SK-N-SH (cell line): ENCODE measurements around the gene KRT84. TPM values are rescaled to one million over a fixed set of nuclear protein-coding genes. Genes with fewer than 3 reads are reported as not detected.

ENCODE experiments used
- CTCF ChIA-PET: fragments of 300-600, 350-600 bp; formaldehyde crosslinking; extraction: SDS; loops from one replicate; lab custom pipeline; 2021; lab: Yijun Ruan, JAX
- POLR2A ChIA-PET: fragments of 350-600 bp; sonication (Branson Sonifier 250); formaldehyde crosslinking; extraction: SDS; loops from one replicate; lab custom pipeline; 2020; ENCODE audit warnings: antibody characterized with exemption, inconsistent platforms; lab: Yijun Ruan, JAX
- DNase-seq: peaks from one replicate; pipeline ENCODE4 v3.0.0; 2012
- H2AFZ ChIP-seq: fragments of 200-600 bp; sonication (generic); 2 replicates; pipeline ENCODE4 v1.8.1; 2016; ENCODE audit warnings: antibody characterized with exemption, mild to moderate bottlenecking, low read depth
- H3F3A ChIP-seq: fragments of 200-600 bp; sonication (generic); replicated peaks from 2 replicates; pipeline ENCODE3; 2016; ENCODE audit warnings: antibody characterized with exemption, mild to moderate bottlenecking; ENCODE audit not compliant: insufficient read depth
- H3K27ac ChIP-seq, 2 experiments: fragments of 200-500 bp in 1 of 2; fragments of 200-600 bp in 1 of 2; sonication (Bioruptor generic) in 1 of 2; sonication (generic), shearing (Covaris generic) in 1 of 2; 2 replicates each; pipeline versions ENCODE4 v1.5.1 to v1.6.1; 2014 to 2016; ENCODE audit warnings: low read depth in 2 of 2, inconsistent platforms in 1 of 2, low read length in 1 of 2, mild to moderate bottlenecking in 1 of 2, mixed read lengths in 1 of 2
- H3K27me3 ChIP-seq: fragments of 200-600 bp; sonication (generic), shearing (Covaris generic); 2 replicates; pipeline ENCODE4 v1.6.1; 2016; ENCODE audit warnings: mixed run types; ENCODE audit not compliant: insufficient read depth
- H3K36me3 ChIP-seq, 2 experiments: fragments of 200-500 bp in 1 of 2; fragments of 200-600 bp in 1 of 2; sonication (Bioruptor generic) in 1 of 2; sonication (generic) in 1 of 2; replicated peaks in 1 of 2; 2 replicates each; pipeline versions ENCODE3 to v1.5.1; 2014 to 2016; ENCODE audit warnings: low read length in 1 of 2, mild to moderate bottlenecking in 1 of 2; ENCODE audit not compliant: insufficient read depth in 2 of 2, control insufficient read depth in 1 of 2
- H3K4me1 ChIP-seq, 2 experiments: fragments of 200-500 bp in 1 of 2; fragments of 200-600 bp in 1 of 2; sonication (Bioruptor generic) in 1 of 2; sonication (generic), shearing (Covaris generic) in 1 of 2; 2 replicates each; pipeline versions ENCODE4 v1.5.1 to v1.6.1; 2014 to 2016; ENCODE audit warnings: low read depth in 1 of 2, low read length in 1 of 2, mixed run types in 1 of 2; ENCODE audit not compliant: insufficient read depth in 2 of 2, control insufficient read depth in 1 of 2
- H3K4me2 ChIP-seq: fragments of 200-600 bp; sonication (generic), shearing (Covaris generic); 2 replicates; pipeline ENCODE4 v1.6.1; 2017; ENCODE audit warnings: mixed run types
- H3K4me3 ChIP-seq, 2 experiments: fragments of 200-500 bp in 1 of 2; fragments of 200-600 bp in 1 of 2; sonication (Bioruptor generic) in 1 of 2; sonication (generic), shearing (Covaris generic) in 1 of 2; 2 replicates each; pipeline versions ENCODE4 v1.5.1 to v1.8.1; 2014 to 2016; ENCODE audit warnings: low read depth in 2 of 2, inconsistent platforms in 1 of 2, low read length in 1 of 2, mild to moderate bottlenecking in 1 of 2, mixed read lengths in 1 of 2, moderate library complexity in 1 of 2
- H3K79me2 ChIP-seq: fragments of 200-600 bp; sonication (generic); 2 replicates; pipeline ENCODE4 v1.8.1; 2017; ENCODE audit warnings: mild to moderate bottlenecking; ENCODE audit not compliant: insufficient read depth
- H3K9ac ChIP-seq: fragments of 200-600 bp; sonication (generic); 2 replicates; pipeline ENCODE4 v1.6.1; 2017; ENCODE audit warnings: mixed run types
- H3K9me2 ChIP-seq: fragments of 200-600 bp; sonication (generic); 2 replicates; pipeline ENCODE4 v1.6.1; 2017; ENCODE audit warnings: mixed run types
- H3K9me3 ChIP-seq: fragments of 200-600 bp; sonication (generic); 2 replicates; pipeline ENCODE4 v1.6.1; 2017; ENCODE audit warnings: mixed run types, mild to moderate bottlenecking, moderate library complexity
- H4K20me1 ChIP-seq: fragments of 200-600 bp; sonication (generic); 2 replicates; pipeline ENCODE4 v1.6.1; 2017; ENCODE audit warnings: mild to moderate bottlenecking, mixed run types; ENCODE audit not compliant: insufficient read depth
- CTCF ChIP-seq: fragments of 200-600 bp; sonication (generic); IDR thresholded peaks from 2 replicates; pipeline ENCODE4 v1.6.1; 2017; ENCODE audit warnings: antibody characterized with exemption, mild to moderate bottlenecking, moderate library complexity
- EP300 ChIP-seq, 2 experiments: IDR thresholded peaks; 2 replicates each; pipeline versions ENCODE4 v1.4.0 to v1.6.1; 2012; ENCODE audit warnings: borderline replicate concordance in 1 of 2, low read depth in 1 of 2, low read length in 1 of 2
- FOXJ3 ChIP-seq: sonication (generic); formaldehyde crosslinking; IDR thresholded peaks from 2 replicates; pipeline ENCODE4 v1.5.1; 2020; ENCODE audit warnings: mild to moderate bottlenecking, missing genetic modification reagents
- FOXM1 ChIP-seq: IDR thresholded peaks from 2 replicates; pipeline ENCODE4 v1.4.0; 2012; ENCODE audit warnings: low read depth, mild to moderate bottlenecking
- GABPA ChIP-seq: IDR thresholded peaks from 2 replicates; pipeline ENCODE4 v1.4.0; 2012; ENCODE audit warnings: low read depth, mild to moderate bottlenecking
- GATA2 ChIP-seq: sonication (generic); formaldehyde crosslinking; IDR thresholded peaks from 2 replicates; pipeline ENCODE4 v1.5.0; 2020; ENCODE audit warnings: mild to moderate bottlenecking, missing genetic modification reagents
- JUND ChIP-seq: IDR thresholded peaks from 2 replicates; pipeline ENCODE4 v1.4.0; 2012
- MAX ChIP-seq: IDR thresholded peaks from 2 replicates; pipeline ENCODE4 v1.4.0; 2012; ENCODE audit warnings: low read depth
- MEF2A ChIP-seq: IDR thresholded peaks from 2 replicates; pipeline ENCODE4 v1.4.0; 2012; ENCODE audit warnings: low read depth, borderline replicate concordance
- MXI1 ChIP-seq: IDR thresholded peaks from 2 replicates; pipeline ENCODE4 v1.6.1; 2012; ENCODE audit warnings: mild to moderate bottlenecking, low read depth, low read length, improper control_type of control experiment
- NFIC ChIP-seq: IDR thresholded peaks from 2 replicates; pipeline ENCODE4 v1.4.0; 2012; ENCODE audit warnings: borderline replicate concordance
- RCOR1 ChIP-seq: fragments of 150-350 bp; IDR thresholded peaks from 2 replicates; pipeline ENCODE4 v1.6.1; 2017; ENCODE audit warnings: antibody characterized with exemption, low read length
- RFX5 ChIP-seq: IDR thresholded peaks from 2 replicates; pipeline ENCODE4 v1.6.1; 2012; ENCODE audit warnings: mild to moderate bottlenecking, improper control_type of control experiment, low read length
- SIN3A ChIP-seq: IDR thresholded peaks from 2 replicates; pipeline ENCODE4 v1.6.1; 2012; ENCODE audit warnings: low read depth, mild to moderate bottlenecking, low read length, moderate library complexity, borderline replicate concordance
- SMC3 ChIP-seq: IDR thresholded peaks from 2 replicates; pipeline ENCODE4 v1.6.1; 2012; ENCODE audit warnings: low read depth, low read length, improper control_type of control experiment
- TAF1 ChIP-seq: IDR thresholded peaks from 2 replicates; pipeline ENCODE4 v1.6.1; 2012; ENCODE audit warnings: low read depth, mild to moderate bottlenecking, low read length, moderate library complexity, borderline replicate concordance
- TCF12 ChIP-seq: IDR thresholded peaks from 2 replicates; pipeline ENCODE4 v1.4.0; 2012
- TEAD4 ChIP-seq: IDR thresholded peaks from 2 replicates; pipeline ENCODE4 v1.4.0; 2012; ENCODE audit warnings: mild to moderate bottlenecking, borderline replicate concordance; ENCODE audit not compliant: insufficient read depth
- USF1 ChIP-seq: IDR thresholded peaks from 2 replicates; pipeline ENCODE4 v1.4.0; 2012; ENCODE audit warnings: low read depth, borderline replicate concordance
- USF2 ChIP-seq: fragments of 150-350 bp; IDR thresholded peaks from 2 replicates; pipeline ENCODE4 v1.6.1; 2017; ENCODE audit warnings: antibody characterized with exemption, low read length, low read depth, borderline replicate concordance
- YY1 ChIP-seq: IDR thresholded peaks from 2 replicates; pipeline ENCODE4 v1.4.0; 2012; ENCODE audit warnings: low read depth, mild to moderate bottlenecking
- WGBS: methylation state at CpG from one replicate; pipeline ENCODE4 v1.1.6; 2017; ENCODE audit warnings: low lambda C conversion rate; 5-methylcytosine and 5-hydroxymethylcytosine counted together
- polyA plus RNA-seq, 3 experiments: library from polyadenylated mRNA; depleted of rRNA; stranded (reverse); fragments of >200 nt; gene quantifications; 2 replicates each; pipeline ENCODE4 v1.2.3, GENCODE V29; 2012

Gene KRT84
- polyA plus RNA-seq, 1 of the 3 experiments (the other 2 are of a cell fraction), result not detected

- no peak overlapping the region for H3K27ac ChIP-seq
- no peaks in the 10 kb centered on the region for H3K36me3 ChIP-seq
- no peaks in the 10 kb centered on the region for H3F3A ChIP-seq
- no peak overlapping the region for H2AFZ ChIP-seq
- no peaks in the 10 kb centered on the region for H3K9me2 ChIP-seq
- POLR2A ChIA-PET, result no interaction called here
- no peaks in the 10 kb centered on the region for H3K4me1 ChIP-seq
- no peak overlapping the region for H3K9ac ChIP-seq
- no peak for TF ChIP-seq SMC3
- no peak for TF ChIP-seq JUND
- 65% methylated on average over 14 of the region's 14 CpGs for WGBS
- H3K79me2 ChIP-seq, result no peaks in the 10 kb centered on the region
- peaks cover 66% of the 10 kb centered on the region for H3K27me3 ChIP-seq
- CTCF ChIA-PET, result interaction anchor here (1.0 to 2.1 kb wide), 6 partner anchors 7 to 520 kb away, joined by 3 to 12 read pairs (median 4); no protein-coding TSS in a partner anchor
- no peak overlapping the region for H3K4me3 ChIP-seq
- no peak overlapping the region for H3K4me2 ChIP-seq
- H3K9me3 ChIP-seq, result no peaks in the 10 kb centered on the region
- no peaks in the 10 kb centered on the region for H4K20me1 ChIP-seq
- no peak for DNase-seq
Observed at GRCh38 chr12:52364901-52365489, 20.5 kb downstream of the KRT84 start.

- Histone ChIP-seq H3K27ac (no peak overlapping the region), H3K4me1 (no peaks in the 10 kb centered on the region), H3K9ac (no peak overlapping the region), H3K9me3 (no peaks in the 10 kb centered on the region), H3K36me3 (no peaks in the 10 kb centered on the region), H3K4me3 (no peak overlapping the region), H3K27me3 (peaks cover 57% of the 10 kb centered on the region), H4K20me1 (no peaks in the 10 kb centered on the region), H3K4me2 (no peak overlapping the region), H3F3A (no peaks in the 10 kb centered on the region), H3K9me2 (no peaks in the 10 kb centered on the region), H2AFZ (no peak overlapping the region), H3K79me2 (no peaks in the 10 kb centered on the region)
- 40% methylated on average over 7 of the region's 7 CpGs for WGBS
- CTCF ChIA-PET, result interaction anchor here (0.6 to 2.1 kb wide), 5 partner anchors 8 to 521 kb away, joined by 3 to 12 read pairs (median 4); no protein-coding TSS in a partner anchor
- TF ChIP-seq USF2 (no peak), FOXM1 (no peak), USF1 (no peak), RFX5 (no peak), GATA2 (CRISPR knock-in tag) (no peak), MXI1 (no peak), JUND (no peak), EP300 (IDR thresholded peaks at IDR 0.05; ENCODE audit: borderline replicate concordance in 1 of 2, low read depth in 1 of 2, low read length in 1 of 2) (no peak), RCOR1 (no peak), CTCF (no peak), FOXJ3 (CRISPR knock-in tag) (no peak), MEF2A (no peak), TCF12 (no peak), YY1 (no peak), GABPA (no peak), SIN3A (no peak), TAF1 (no peak), TEAD4 (no peak), MAX (no peak), NFIC (no peak)
- DNase-seq, result no peak
- POLR2A ChIA-PET, result no interaction called here
Observed at GRCh38 chr12:52364061-52364460, 21.4 kb downstream of the KRT84 start.
